Stimulated activated CD8-positive, alpha-beta memory T cell treated with anti-CD3 and anti-CD28 coated beads, Interleukin-7, amount 100 ng/mL, for 4 hours (primary cell): ENCODE results near the gene BAG3.
"Not testable (repeated sequence)": the region's sequence is repeated elsewhere in the genome, so short reads cannot be mapped to it uniquely, and the experiment has no call there.

ENCODE experiments used
- DNase-seq, 2 donors: peaks; one replicate each; pipeline ENCODE4 v3.0.0-alpha.2; 2020; ENCODE audit warnings: low read depth in 2 of 2

Gene BAG3

GRCh38 chr10:119650692-119651513, at the start of gene BAG3:
TSS of gene BAG3 (plus strand) at chr10:119651380. CDS start at chr10:119651676, 296 bp downstream.
- DNase-seq: peak; percentile 49 to 74

GRCh38 chr10:119602241-119603095, 48.7 kb upstream of the BAG3 start:
- no peak for DNase-seq

GRCh38 chr10:119604468-119604867, 46.7 kb upstream of the BAG3 start:
- no peak for DNase-seq

GRCh38 chr10:119608316-119609155, 42.6 kb upstream of the BAG3 start:
- DNase-seq: no peak

- no peak for DNase-seq
Measured at GRCh38 chr10:119609516-119609915, 41.7 kb upstream of the BAG3 start.

GRCh38 chr10:119611433-119611832, 39.7 kb upstream of the BAG3 start:
- DNase-seq: no peak

GRCh38 chr10:119613741-119614140, 37.4 kb upstream of the BAG3 start:
- DNase-seq: no peak

GRCh38 chr10:119614686-119615085, 36.5 kb upstream of the BAG3 start:
- DNase-seq: no peak

GRCh38 chr10:119616882-119617570, 34.2 kb upstream of the BAG3 start:
- DNase-seq: no peak

- no peak for DNase-seq
Measured at GRCh38 chr10:119619215-119619614, 32.0 kb upstream of the BAG3 start.

GRCh38 chr10:119619811-119620210, 31.4 kb upstream of the BAG3 start:
- DNase-seq: not testable (repeated sequence)

GRCh38 chr10:119620241-119621077, 30.7 kb upstream of the BAG3 start:
- no peak for DNase-seq

- no peak for DNase-seq
Measured at GRCh38 chr10:119621078-119621384, 30.1 kb upstream of the BAG3 start.

GRCh38 chr10:119625570-119626280, 25.5 kb upstream of the BAG3 start:
- no peak for DNase-seq

GRCh38 chr10:119630300-119630699, 20.9 kb upstream of the BAG3 start:
- no peak for DNase-seq

- DNase-seq: no peak
Measured at GRCh38 chr10:119633538-119634218, 17.5 kb upstream of the BAG3 start.

- no peak for DNase-seq
Measured at GRCh38 chr10:119634219-119634544, 17.0 kb upstream of the BAG3 start.

- DNase-seq: no peak
Measured at GRCh38 chr10:119637631-119638030, 13.5 kb upstream of the BAG3 start.

GRCh38 chr10:119638982-119639381, 12.2 kb upstream of the BAG3 start:
- no peak for DNase-seq
